ENCODE results near the gene FOXK1. TPM values are rescaled to one million over a fixed set of nuclear protein-coding genes. Genes with fewer than 3 reads are reported as not detected.

Gene FOXK1
- total RNA-seq, 2 experiments from 2014 or later = 38.1 to 38.2 TPM

DNA sequence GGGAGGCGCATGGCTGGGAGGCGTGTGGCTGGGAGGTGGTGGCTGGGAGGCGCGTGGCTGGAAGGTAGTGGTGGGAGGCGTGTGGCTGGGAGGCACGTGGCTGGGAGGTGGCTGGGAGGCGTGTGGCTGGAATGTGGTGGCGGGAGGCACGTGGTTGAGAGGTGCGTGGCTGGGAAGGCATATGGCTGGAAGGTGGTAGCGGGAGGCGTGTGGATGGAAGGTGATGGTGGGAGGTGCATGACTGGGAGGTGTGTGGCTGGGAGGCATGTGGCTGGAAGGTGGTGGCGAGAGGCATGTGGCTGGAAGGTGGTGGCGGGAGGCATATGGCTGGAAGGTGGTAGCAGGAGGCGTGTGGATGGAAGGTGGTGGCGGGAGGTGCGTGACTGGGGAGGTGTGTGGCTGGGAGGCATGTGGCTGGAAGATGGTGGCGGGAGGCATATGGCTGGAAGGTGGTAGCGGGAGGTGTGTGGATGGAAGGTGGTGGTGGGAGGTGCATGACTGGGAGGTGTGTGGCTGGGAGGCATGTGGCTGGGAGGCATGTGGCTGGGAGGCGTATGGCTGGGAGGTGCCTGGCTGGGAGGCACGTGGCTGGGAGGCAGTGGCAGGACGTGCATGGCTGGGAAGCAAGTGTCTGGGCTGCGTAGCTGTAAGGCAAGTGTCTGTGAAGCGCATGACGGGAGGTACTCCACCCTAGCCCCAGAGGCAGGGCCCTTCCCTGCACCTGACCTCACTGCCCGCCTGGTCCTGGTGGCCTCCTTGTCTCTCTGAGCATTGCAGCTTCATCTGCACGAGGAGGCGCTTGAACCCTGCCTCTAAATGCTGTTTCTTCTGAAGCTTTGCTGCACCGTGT lies 35.1 kb downstream of the FOXK1 start:
- H3K27ac Mint-ChIP-seq = peak overlapping the region; percentile 50
- no peak for DNase-seq
- H3K36me3 Mint-ChIP-seq = peaks cover 15% of the 10 kb centered on the region
- peaks cover 45% of the 10 kb centered on the region for H3K4me1 Mint-ChIP-seq
- H3K27me3 Mint-ChIP-seq = no peaks in the 10 kb centered on the region
- H3K9me3 Mint-ChIP-seq = no peaks in the 10 kb centered on the region
- no peak overlapping the region for H3K4me3 Mint-ChIP-seq

DNA sequence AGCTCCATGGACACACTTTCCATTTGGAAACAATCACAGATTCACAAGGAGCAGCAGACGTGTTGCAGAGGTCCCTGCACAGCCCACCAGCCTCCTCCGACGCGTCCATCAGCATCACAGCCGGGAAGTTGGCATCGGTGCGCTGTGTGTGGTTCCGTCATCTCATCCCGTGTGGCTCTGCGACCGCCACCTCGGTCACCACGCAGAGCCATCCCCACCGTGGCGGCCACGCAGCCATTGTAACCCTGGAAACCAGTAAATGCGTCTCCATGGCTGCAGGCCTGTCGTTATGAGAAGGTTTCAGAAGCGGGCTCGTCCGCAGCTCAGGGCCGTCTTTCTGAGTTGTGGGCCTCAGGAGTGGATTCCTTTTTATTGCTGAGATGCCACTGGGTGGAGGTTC lies 36.0 kb downstream of the FOXK1 start:
- no peak for DNase-seq
- no peaks in the 10 kb centered on the region for H3K9me3 Mint-ChIP-seq
- H3K27ac Mint-ChIP-seq = peak overlapping the region; percentile 16
- H3K4me1 Mint-ChIP-seq = peaks cover 36% of the 10 kb centered on the region
- H3K36me3 Mint-ChIP-seq = peaks cover 15% of the 10 kb centered on the region
- H3K4me3 Mint-ChIP-seq = no peak overlapping the region
- H3K27me3 Mint-ChIP-seq = no peaks in the 10 kb centered on the region

DNA sequence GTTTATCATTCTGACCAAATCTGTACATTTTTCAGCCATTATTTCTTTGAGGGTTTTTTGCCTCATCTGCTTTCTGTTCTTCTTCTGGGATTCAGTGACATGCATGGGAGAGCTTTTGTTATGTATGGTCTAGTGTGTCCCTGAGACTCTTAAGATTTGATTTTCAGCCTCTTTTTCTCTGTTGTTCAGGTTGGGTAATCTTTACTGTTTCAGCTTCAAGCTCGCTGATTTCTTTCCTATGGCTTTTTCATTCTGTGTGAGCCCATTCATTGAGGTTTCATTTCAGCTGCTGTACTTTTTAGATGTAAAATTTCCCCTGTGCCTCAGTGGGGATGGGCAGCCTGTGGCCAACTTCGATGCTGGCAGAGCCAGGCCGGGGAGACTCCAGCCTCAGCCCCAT lies 38.1 kb downstream of the FOXK1 start:
- Mint-ChIP-seq H3K4me3 (no peak overlapping the region), H3K27ac (peak overlapping the region; percentile 9), H3K9me3 (no peaks in the 10 kb centered on the region), H3K27me3 (no peaks in the 10 kb centered on the region), H3K4me1 (peaks cover 38% of the 10 kb centered on the region), H3K36me3 (peaks cover 11% of the 10 kb centered on the region)
- no peak for DNase-seq

DNA sequence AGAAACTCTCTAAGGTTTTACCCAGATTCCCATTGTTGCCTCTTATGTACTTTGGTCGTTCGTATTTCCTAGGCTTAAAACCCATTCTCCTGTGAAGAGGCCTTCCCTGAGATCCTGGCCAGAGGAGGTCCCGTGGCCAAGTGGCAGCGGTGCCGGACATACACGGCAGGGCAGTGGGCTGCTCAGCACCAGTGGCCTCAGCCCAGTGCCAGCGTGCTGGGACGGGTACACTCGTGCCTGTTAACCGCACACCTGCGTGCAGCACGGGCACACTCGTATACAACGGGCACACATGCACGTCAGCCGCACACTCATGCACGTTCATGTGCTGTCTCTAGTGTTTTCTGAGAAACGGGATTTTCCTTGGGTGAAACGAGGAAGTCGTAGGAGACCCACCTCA lies 40.2 kb downstream of the FOXK1 start:
- DNase-seq = no peak
- Mint-ChIP-seq H3K9me3 (no peaks in the 10 kb centered on the region), H3K27me3 (no peaks in the 10 kb centered on the region), H3K4me1 (peaks cover 40% of the 10 kb centered on the region), H3K36me3 (no peaks in the 10 kb centered on the region), H3K4me3 (no peak overlapping the region), H3K27ac (no peak overlapping the region)

DNA sequence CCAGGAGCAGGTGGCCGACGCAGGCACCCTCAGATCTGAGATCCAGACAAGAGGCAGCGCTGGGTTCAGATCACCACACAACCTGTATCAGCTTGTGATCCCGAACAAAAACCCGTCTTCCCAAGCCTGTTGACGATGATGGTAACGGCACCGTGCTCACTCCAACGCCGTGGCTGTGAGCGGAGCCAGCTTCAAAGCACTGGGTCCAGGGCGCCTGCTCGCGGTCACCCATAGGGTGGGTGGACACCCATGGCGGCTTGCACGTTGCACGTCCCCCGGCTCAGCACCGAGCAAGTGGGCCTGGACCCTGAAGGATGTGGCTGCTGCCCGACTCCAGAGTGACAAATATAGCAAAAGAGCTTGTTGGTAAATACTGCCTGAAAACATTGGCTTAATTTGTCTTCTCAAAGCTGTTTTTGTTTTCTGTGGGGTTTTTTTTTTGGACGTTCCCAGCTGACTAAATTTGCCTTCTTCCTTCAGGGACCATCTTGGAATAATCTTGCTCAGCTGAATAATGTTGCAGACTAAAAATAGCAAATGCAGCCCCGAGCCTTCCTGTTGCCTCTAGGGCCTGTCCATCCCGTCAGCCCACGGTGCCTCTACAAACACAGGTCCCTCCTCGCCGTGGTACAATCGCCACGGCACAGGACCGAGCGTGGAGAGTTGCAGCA lies 41.0 kb downstream of the FOXK1 start:
- Mint-ChIP-seq H3K9me3 (no peaks in the 10 kb centered on the region), H3K27me3 (no peaks in the 10 kb centered on the region), H3K27ac (no peak overlapping the region), H3K4me1 (peaks cover 39% of the 10 kb centered on the region), H3K4me3 (no peak overlapping the region), H3K36me3 (peaks cover under 1% of the 10 kb centered on the region)
- no peak for DNase-seq

DNA sequence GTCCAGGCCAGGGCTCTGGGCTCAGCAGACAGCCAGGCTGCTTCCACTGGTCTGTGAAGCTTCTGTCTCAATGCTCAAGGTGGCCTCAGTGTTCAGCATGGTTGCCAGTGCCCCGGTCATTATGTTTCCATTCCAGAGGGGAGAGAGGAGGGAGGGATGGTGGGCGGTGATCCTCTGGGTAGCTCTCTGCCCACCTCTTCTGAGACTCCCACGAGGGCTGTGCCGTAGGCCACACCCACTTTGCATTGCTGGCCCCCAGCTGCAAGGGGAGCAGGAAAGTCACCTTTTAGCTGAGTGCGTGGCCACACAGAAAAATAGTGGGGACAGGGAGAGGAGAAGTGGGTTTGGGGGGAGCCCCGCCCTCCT lies 42.5 kb downstream of the FOXK1 start:
- Mint-ChIP-seq H3K27me3 (no peaks in the 10 kb centered on the region), H3K4me3 (peak overlapping the region; percentile 87), H3K36me3 (peaks cover 4% of the 10 kb centered on the region), H3K9me3 (no peaks in the 10 kb centered on the region), H3K4me1 (peaks cover 48% of the 10 kb centered on the region), H3K27ac (peak overlapping the region; percentile 96)
- DNase-seq = no peak

DNA sequence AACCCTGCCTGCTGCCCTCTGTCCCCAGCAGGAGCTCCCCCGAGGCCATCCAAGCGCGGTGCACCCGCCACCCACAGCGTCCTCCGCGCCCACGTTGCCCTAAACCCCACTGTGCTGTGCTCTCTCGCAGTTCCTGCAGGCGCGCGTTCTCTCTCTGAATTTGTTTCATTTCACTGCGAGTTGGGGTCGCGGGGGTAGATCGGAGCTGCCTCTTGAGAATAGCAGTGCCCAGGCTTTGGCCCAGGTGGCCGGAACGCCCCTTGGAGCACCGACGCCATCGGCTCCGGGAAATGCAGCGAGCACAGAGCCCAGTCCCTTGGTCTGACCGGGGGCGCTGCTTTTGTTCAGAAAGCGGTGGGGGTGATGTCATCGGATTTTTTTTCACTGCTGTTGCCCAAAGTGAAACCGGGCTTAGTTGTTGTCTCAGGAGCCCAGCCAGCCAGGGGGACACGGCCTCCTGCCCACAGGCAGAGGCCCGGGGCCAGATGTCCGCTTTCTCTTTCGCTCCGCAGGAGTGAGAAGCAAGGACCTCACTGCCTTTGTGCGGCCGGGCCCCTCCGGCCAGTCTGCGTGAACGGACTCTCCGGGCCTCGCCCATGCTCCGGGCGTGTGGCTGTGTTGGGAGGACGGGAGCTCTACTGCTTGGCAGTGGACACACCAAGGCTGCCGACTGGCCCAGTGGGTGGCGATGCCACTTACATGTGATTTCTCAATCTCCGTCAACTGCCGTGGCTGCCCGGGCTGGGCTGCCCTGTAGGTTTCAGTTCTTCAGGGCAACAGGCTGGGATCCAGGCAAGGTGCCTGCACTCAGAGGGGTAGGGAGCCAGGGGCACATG lies 43.1 kb downstream of the FOXK1 start:
- H3K27ac Mint-ChIP-seq = peak overlapping the region; percentile 96
- peak; percentile 76 for DNase-seq
- H3K36me3 Mint-ChIP-seq = peaks cover 4% of the 10 kb centered on the region
- H3K9me3 Mint-ChIP-seq = no peaks in the 10 kb centered on the region
- peaks cover 46% of the 10 kb centered on the region for H3K4me1 Mint-ChIP-seq
- peak overlapping the region; percentile 87 for H3K4me3 Mint-ChIP-seq
- H3K27me3 Mint-ChIP-seq = no peaks in the 10 kb centered on the region

GRCh38 chr7:4725850-4726450 lies 43.9 kb downstream of the FOXK1 start:
- peaks cover 4% of the 10 kb centered on the region for H3K36me3 Mint-ChIP-seq

DNA sequence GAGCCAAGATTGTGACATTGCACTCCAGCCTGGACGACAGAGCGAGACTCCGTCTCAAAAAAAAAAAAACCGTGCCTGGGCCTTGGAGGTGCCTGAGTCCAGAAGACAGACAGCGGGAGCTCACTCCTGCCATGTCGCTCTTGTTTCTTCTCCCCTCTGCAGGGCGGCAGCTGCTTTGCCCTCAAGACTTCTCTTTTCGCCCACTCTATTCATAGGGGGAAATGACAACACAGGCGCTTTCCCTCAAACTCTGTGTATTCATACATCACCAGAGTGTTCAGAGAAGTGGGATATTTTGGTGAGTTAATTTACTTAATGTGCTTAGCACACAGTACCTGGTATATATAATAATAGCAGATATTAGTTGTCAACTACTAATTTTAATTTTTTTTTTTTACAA lies 44.5 kb downstream of the FOXK1 start:
- peak; percentile 41 for DNase-seq
- Mint-ChIP-seq H3K9me3 (no peaks in the 10 kb centered on the region), H3K4me1 (peaks cover 53% of the 10 kb centered on the region), H3K27me3 (no peaks in the 10 kb centered on the region), H3K27ac (peak overlapping the region; percentile 96), H3K36me3 (peaks cover 9% of the 10 kb centered on the region), H3K4me3 (peak overlapping the region; percentile 87)

More at GRCh38 chr7:4725850-4726450, 43.9 kb downstream of the FOXK1 start:
- H3K27ac Mint-ChIP-seq = peak overlapping the region; percentile 96
- no peak for DNase-seq
- peak overlapping the region; percentile 87 for H3K4me3 Mint-ChIP-seq
- H3K27me3 Mint-ChIP-seq = no peaks in the 10 kb centered on the region
- H3K9me3 Mint-ChIP-seq = no peaks in the 10 kb centered on the region
- peaks cover 49% of the 10 kb centered on the region for H3K4me1 Mint-ChIP-seq

- peaks cover 63% of the 10 kb centered on the region for H3K4me1 Mint-ChIP-seq
- H3K36me3 Mint-ChIP-seq = peaks cover 20% of the 10 kb centered on the region
Measured at GRCh38 chr7:4727914-4728705, 46.0 kb downstream of the FOXK1 start.

GRCh38 chr7:4729266-4729665 lies 47.2 kb downstream of the FOXK1 start:
- H3K9me3 Mint-ChIP-seq = no peaks in the 10 kb centered on the region
- H3K36me3 Mint-ChIP-seq = peaks cover 30% of the 10 kb centered on the region
- no peak overlapping the region for H3K4me3 Mint-ChIP-seq
- no peak overlapping the region for H3K27ac Mint-ChIP-seq
- no peaks in the 10 kb centered on the region for H3K27me3 Mint-ChIP-seq
- no peak for DNase-seq
- peaks cover 67% of the 10 kb centered on the region for H3K4me1 Mint-ChIP-seq

More at GRCh38 chr7:4727914-4728705, 46.0 kb downstream of the FOXK1 start:
- DNase-seq = no peak
- Mint-ChIP-seq H3K9me3 (no peaks in the 10 kb centered on the region), H3K4me3 (no peak overlapping the region), H3K27ac (peak overlapping the region; percentile 25), H3K27me3 (no peaks in the 10 kb centered on the region)

DNA sequence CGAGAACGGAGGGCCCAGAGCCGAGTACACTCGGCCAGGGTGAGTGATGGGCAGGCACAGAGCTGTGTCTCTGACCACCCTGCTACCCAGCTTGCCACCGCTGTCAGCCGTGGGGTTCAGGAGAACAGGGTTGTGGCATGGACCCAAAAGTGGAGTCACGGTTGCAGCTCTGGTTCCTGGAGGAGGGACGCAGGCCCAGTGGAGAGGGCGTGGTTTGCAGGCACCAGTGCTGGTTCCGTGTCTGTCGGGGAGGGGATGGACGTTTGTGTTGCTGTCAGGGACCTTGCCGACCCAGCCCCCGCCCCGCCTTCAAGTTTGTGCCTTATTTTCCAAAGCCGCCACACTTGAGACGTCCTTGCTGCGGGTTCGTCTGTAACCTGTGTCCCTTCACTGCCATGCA lies 48.2 kb downstream of the FOXK1 start:
- H3K27ac Mint-ChIP-seq = peak overlapping the region; percentile 66

GRCh38 chr7:4730971-4731370 lies 48.9 kb downstream of the FOXK1 start:
- DNase-seq = no peak
- Mint-ChIP-seq H3K4me1 (peaks cover 65% of the 10 kb centered on the region), H3K27me3 (no peaks in the 10 kb centered on the region), H3K36me3 (peaks cover 30% of the 10 kb centered on the region), H3K9me3 (no peaks in the 10 kb centered on the region), H3K27ac (peak overlapping the region; percentile 66), H3K4me3 (peak overlapping the region; percentile 59)

More for the DNA sequence above, 48.2 kb downstream of the FOXK1 start:
- H3K9me3 Mint-ChIP-seq = no peaks in the 10 kb centered on the region
- no peak overlapping the region for H3K4me3 Mint-ChIP-seq
- H3K36me3 Mint-ChIP-seq = peaks cover 30% of the 10 kb centered on the region
- peaks cover 66% of the 10 kb centered on the region for H3K4me1 Mint-ChIP-seq
- H3K27me3 Mint-ChIP-seq = no peaks in the 10 kb centered on the region
- DNase-seq = no peak

DNA sequence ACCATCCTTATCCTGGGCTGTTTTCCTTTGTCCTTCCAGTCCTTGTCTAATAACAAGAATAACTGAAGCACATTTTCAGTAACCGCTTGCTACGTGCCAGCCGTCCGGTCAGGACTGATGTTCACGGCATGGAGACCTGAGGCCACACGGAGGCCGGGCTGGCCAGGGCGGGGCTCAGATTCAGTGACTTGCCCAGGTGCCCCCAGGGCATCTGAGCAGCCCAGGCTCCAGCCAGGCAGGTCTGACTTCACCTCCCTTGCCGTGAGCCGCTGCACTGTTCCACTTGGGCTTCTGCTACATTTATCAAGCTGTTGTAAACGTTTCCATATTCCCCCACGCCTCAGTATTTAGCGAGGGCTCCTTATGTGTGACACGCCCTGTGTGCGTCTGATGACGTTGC lies 49.7 kb downstream of the FOXK1 start:
- no peak for DNase-seq
- H3K27ac Mint-ChIP-seq = no peak overlapping the region
- no peaks in the 10 kb centered on the region for H3K9me3 Mint-ChIP-seq
- H3K36me3 Mint-ChIP-seq = peaks cover 30% of the 10 kb centered on the region
- H3K4me3 Mint-ChIP-seq = no peak overlapping the region
- H3K27me3 Mint-ChIP-seq = no peaks in the 10 kb centered on the region
- H3K4me1 Mint-ChIP-seq = peaks cover 61% of the 10 kb centered on the region

All from activated naive CD8-positive, alpha-beta T cell treated with anti-CD3 and anti-CD28 coated beads for 36 hours (primary cell).